Omental fat pad (tissue), 4 donors: ENCODE measurements around the gene EHD2. TPM values are rescaled to one million over a fixed set of nuclear protein-coding genes. Genes with fewer than 3 reads are reported as not detected.
"Not testable (repeated sequence)": the region's sequence is repeated elsewhere in the genome, so short reads cannot be mapped to it uniquely, and the experiment has no call there.

Source experiments
- ATAC-seq: fragments of 150-250 bp; one replicate; pipeline ENCODE4 v1.9.1; 2016; ENCODE audit warnings: mild to moderate bottlenecking, moderate library complexity; ENCODE audit not compliant: low FRiP score
- DNase-seq: peaks from one replicate; pipeline ENCODE4 v3.0.0-alpha.2; 2019; ENCODE audit warnings: low spot score
- total RNA-seq, 4 donors: library from RNA; depleted of rRNA; stranded (reverse); fragments of >200 nt; gene quantifications; one replicate each; pipeline ENCODE4 v1.1.0, GENCODE V29; 2016
- TF ChIP-seq, protein P1 (sequence below), 3 donors: fragments of 450-650 bp; IDR thresholded peaks; one replicate each; pipeline ENCODE4 v1.5.1; 2016 to 2017; ENCODE audit warnings: antibody characterized with exemption in 3 of 3, mild to moderate bottlenecking in 3 of 3, moderate library complexity in 2 of 3

The EHD2 gene
- total RNA-seq, 4 donors from 2014 or later, result 93.5 to 184 (median 124) TPM

- TF ChIP-seq, protein P1, sequence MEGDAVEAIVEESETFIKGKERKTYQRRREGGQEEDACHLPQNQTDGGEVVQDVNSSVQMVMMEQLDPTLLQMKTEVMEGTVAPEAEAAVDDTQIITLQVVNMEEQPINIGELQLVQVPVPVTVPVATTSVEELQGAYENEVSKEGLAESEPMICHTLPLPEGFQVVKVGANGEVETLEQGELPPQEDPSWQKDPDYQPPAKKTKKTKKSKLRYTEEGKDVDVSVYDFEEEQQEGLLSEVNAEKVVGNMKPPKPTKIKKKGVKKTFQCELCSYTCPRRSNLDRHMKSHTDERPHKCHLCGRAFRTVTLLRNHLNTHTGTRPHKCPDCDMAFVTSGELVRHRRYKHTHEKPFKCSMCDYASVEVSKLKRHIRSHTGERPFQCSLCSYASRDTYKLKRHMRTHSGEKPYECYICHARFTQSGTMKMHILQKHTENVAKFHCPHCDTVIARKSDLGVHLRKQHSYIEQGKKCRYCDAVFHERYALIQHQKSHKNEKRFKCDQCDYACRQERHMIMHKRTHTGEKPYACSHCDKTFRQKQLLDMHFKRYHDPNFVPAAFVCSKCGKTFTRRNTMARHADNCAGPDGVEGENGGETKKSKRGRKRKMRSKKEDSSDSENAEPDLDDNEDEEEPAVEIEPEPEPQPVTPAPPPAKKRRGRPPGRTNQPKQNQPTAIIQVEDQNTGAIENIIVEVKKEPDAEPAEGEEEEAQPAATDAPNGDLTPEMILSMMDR (IDR thresholded peaks at IDR 0.05), result no peak
- DNase-seq (no peak), ATAC-seq (no peak)
Measured at GRCh38 chr19:47740866-47741519, 27.8 kb downstream of the EHD2 start.

GRCh38 chr19:47741544-47742140, 28.4 kb downstream of the EHD2 start:
- no peak for ATAC-seq
- TF ChIP-seq, protein P1 (IDR thresholded peaks at IDR 0.05), result no peak
- DNase-seq, result no peak

- ATAC-seq, result no peak
- DNase-seq, result no peak
Measured at GRCh38 chr19:47742634-47743033, 29.4 kb downstream of the EHD2 start.

DNA sequence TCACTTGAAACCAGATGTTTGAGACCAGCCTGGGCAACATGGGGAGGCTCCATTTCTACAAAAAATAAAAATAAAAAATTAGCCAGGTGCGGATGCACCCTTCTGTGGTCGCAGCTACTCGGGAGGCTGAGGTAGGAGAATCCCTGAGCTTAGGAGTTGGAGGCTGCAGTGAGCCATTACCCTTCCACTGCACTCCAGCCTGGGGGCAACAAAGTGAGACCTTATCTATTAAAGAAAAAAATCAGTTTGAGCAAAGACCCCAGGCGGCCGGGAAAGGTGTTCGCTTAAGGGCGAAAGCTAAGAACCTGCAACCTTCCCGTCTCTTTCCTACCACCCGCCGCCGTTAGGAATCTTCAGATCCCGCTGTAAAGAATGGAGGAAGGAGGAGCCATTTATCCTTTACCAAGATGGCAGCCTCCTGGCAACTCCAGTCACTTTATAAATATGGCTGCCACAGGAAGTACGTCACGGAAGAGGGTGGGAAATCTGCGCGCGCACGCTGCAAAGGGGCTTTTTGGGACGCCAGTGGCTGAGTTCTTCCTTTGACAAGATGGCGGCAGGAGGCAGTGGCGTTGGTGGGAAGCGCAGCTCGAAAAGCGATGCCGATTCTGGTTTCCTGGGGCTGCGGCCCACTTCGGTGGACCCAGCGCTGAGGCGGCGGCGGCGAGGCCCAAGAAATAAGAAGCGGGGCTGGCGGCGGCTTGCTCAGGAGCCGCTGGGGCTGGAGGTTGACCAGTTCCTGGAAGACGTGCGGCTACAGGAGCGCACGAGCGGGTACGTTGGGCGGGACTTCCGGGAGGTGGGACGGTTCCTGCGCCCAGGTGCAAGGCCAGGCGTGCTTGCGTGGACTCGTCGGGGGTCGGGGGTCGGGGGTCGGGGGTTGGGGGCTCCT, 32.0 kb downstream of the EHD2 start, which contains the start of gene NOP53:
Gene NOP53 (plus strand): TSS at position 537 of the 892 bp plus-strand sequence. CDS start 14 bp downstream, at position 551.
- TF ChIP-seq, protein P1 (IDR thresholded peaks at IDR 0.05), result no peak
- ATAC-seq, result peak; percentile 48
- DNase-seq, result peak; percentile 96

More at GRCh38 chr19:47742634-47743033, 29.4 kb downstream of the EHD2 start:
- TF ChIP-seq, protein P1 (IDR thresholded peaks at IDR 0.05), result no peak

GRCh38 chr19:47746129-47746528, 32.9 kb downstream of the EHD2 start:
- not testable (repeated sequence) for ATAC-seq, DNase-seq

GRCh38 chr19:47749326-47749725, 36.1 kb downstream of the EHD2 start:
- TF ChIP-seq, protein P1 (IDR thresholded peaks at IDR 0.05), result no peak
- DNase-seq (no peak), ATAC-seq (no peak)

GRCh38 chr19:47750752-47751151, 37.5 kb downstream of the EHD2 start:
- ATAC-seq, result no peak

More at GRCh38 chr19:47750752-47751151, 37.5 kb downstream of the EHD2 start:
- TF ChIP-seq, protein P1 (IDR thresholded peaks at IDR 0.05), result no peak
- no peak for DNase-seq
